Stimulated activated CD8-positive, alpha-beta memory T cell treated with anti-CD3 and anti-CD28 coated beads, Interleukin-7, amount 100 ng/mL, for 48 hours (primary cell): ENCODE results near the gene SGSH.
A peak's percentile ranks its signal among the peaks of the same experiment; 100 is the strongest.
"Not testable (repeated sequence)": the region's sequence is repeated elsewhere in the genome, so short reads cannot be mapped to it uniquely, and the experiment has no call there.

Source experiments
- DNase-seq, 2 donors: peaks; one replicate each; pipeline ENCODE4 v3.0.0-alpha.2; 2020; ENCODE audit warnings: low read depth in 1 of 2; ENCODE audit errors: extremely low read depth in 1 of 2

The SGSH gene

GRCh38 chr17:80220054-80220735 is at the start of gene SGSH, which contains the start of gene SLC26A11:
TSS of gene SGSH (minus strand) at chr17:80220333. CDS start at chr17:80220313, 20 bp downstream.
TSS of gene SLC26A11 (plus strand) at chr17:80220427. CDS start at chr17:80221561, 1,134 bp downstream.
- DNase-seq, result peak; percentile 26 to 56

DNA sequence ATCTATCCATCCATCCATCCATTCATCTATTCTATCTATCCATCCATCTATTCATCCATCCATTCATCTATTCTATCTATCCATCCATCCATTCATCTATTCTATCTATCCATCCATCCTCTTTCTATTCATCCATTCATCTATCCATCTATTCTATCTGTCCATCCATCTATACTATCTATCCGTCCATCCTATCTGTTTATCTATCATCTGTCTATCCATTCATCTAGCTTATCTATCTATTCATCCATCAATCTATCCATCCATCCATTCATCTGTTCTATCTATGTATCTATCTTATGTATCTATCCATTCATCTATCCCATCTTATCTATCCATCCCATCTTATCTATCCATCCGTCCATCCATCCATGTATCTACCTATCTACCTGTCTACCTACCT is 49.3 kb upstream of the SGSH start:
- DNase-seq, result no peak

- DNase-seq, result no peak
Observed at GRCh38 chr17:80268427-80268826, 48.3 kb upstream of the SGSH start.

DNA sequence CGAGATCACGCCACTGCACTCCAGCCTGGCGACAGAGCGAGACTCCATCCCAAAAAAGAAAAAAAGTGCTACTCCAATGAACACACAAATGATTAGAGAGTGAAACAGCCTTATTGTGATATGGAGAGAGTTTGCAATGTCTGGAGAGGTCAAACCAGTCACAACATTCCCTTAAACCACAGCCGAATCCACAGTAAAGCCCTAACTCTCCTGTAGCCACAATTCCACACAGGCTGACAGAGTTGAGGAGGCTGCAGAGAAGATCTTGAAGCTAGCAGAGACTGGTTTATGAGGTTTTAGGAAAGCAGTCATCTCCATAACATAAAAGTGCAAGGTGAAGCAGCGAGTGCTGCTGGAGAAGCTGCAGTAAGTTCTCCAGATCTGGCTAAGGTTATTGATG is 47.3 kb upstream of the SGSH start:
- DNase-seq, result no peak

- DNase-seq, result peak in 1 of 2 donors; percentile 70
Observed at GRCh38 chr17:80265205-80266068, 45.3 kb upstream of the SGSH start.

DNA sequence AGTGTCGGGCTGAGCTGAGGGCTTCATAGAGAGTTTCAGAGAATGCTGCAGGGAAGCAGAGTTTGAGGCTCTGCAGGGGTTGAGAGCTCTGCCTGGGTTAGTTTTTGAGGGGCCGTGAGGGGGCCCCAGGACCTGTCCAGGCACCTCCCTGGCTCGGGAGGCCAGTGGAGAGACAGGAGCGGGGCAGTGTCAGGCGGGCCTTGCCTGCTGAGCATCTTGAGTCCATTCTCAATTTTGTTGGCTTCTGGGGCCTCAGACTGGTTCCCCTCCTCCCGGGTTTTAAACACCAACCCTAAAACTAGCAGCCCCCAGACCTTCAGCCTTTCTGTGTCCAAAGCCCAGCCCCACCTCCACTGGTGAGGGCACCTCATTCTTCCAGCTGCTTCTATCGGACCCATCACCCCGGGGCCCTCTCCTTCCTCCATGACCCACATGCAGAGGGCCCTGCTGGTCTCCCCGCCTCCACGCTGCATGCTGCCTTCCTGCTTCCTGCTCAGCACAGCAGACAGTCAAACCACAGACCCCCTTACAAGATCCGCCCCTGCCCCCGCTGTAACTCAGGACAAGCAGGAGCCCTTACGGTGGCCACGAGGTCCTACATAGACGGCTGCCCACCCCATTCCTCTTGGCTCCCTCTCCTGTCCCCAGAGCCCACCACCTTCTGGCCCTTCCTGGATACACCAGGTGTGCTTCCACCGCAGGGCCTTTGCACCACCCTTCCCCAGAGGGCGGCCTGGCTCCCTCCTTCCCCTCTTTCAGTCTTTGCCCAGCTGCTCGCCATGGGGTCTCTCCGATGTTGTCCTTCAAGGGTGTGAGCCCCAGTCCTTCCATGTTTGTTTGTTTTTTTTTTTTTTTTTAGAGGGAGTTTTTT is 44.3 kb upstream of the SGSH start:
- peak in 1 of 2 donors; percentile 63 for DNase-seq

- peak; percentile 71 to 88 for DNase-seq
Observed at GRCh38 chr17:80263253-80264204, 43.4 kb upstream of the SGSH start.

GRCh38 chr17:80262775-80263244 is 42.7 kb upstream of the SGSH start:
- DNase-seq, result no peak

- no peak for DNase-seq
Observed at GRCh38 chr17:80262291-80262690, 42.2 kb upstream of the SGSH start.

GRCh38 chr17:80261895-80262279 is 41.8 kb upstream of the SGSH start:
- DNase-seq, result no peak

- DNase-seq, result peak in 1 of 2 donors; percentile 44
Observed at GRCh38 chr17:80261159-80261894, 41.2 kb upstream of the SGSH start.

- DNase-seq, result no peak
Observed at GRCh38 chr17:80260791-80261158, 40.6 kb upstream of the SGSH start, which contains the start of gene RNF213. TSS of gene RNF213 (plus strand) at chr17:80260852. CDS start at chr17:80263682, 2,830 bp downstream.

DNA sequence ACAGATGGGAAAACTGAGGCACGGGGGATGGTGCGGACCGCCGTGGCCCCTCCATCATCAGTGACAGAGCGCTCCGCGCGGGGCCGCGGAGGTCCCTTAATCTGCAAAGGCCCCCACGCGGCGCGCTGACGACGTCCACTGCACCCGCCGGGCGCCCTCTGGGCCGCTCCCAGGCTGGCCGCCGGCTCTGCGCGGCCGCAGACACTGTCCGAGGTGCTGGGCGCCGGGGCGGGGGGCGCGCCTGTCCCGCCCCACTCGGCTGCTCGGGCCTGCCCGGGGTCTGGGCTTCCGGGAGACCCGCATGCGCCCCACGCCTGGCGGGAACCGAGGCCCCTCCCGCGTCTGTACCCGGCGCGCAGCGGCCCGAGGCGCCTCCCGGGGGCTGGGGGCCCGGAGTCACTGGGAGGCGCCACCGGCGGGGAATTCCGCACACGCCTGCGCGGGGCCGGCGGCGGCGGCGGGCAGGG is 40.0 kb upstream of the SGSH start:
- peak in 1 of 2 donors; percentile 63 for DNase-seq

DNA sequence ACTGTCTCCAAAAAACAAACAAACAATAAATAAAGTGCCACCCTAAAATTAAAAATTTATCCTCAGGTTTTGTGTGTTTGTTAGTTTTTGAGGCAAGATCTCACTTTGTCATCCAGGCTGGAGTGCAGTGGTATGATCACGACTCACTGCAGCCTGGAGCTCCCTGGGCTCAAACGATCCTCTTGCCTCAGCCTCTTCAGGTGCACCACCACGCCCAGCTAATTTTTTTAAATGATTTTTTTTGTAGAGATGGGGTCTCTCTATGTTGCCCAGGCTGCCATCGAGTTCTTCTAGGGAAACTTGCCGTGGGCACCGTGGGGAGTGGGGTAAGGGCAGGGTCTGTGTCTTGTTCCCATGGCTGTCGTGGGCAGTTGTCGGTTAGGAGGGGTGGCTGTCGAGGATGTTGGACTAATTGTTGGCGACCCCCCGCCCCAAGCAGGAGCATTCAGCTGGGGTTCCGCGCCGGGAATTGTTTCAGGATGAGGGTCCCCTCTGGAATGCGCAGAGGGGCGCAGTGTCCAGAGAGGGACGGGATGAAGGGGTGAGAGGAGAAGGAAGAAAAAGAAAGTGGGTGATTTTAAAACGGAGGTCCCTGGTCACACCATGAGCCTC is 39.4 kb upstream of the SGSH start:
- no peak for DNase-seq

DNA sequence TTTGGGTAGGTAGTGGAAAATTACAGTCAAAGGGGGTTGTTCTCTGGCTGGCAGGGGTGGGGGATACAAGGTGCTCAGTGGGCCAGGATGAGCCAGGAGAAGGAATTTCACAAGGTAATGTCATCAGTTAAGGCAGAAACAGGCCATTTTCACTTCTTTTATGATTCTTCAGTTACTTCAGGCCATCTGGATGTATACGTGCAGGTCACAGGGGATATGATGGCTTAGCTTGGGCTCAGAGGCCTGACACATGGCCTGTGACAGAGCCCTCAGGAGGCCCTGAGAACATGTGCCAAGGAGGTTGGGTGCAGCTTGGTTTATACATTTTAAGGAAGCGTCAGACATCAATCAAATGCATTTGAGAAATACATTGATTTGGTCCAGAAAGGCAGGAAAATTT is 38.2 kb upstream of the SGSH start:
- DNase-seq, result not testable (repeated sequence)

DNA sequence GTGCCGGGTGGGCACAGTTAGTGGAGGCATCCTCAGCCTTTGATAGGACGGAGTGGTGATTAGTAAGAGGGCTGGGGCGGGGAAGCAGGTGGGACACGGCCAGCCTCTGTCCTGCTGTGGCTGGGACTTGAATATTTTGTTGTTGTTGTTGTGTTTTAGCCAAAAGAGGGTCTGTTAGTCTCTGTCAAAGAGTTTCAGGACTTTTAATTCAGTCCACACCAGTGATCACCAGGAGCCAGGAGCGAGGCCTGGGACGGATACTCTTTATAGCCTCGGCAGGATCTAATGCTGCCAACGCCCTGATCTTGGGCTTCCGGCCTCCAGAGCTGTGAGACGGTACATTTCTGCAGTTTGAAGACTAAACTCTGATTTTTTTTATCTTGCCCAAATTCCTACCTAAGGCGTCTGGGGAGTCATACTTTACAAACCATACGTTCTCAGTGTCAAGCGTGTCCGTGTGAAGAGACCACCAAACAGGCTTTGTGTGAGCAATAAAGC is 37.6 kb upstream of the SGSH start:
- DNase-seq, result no peak

DNA sequence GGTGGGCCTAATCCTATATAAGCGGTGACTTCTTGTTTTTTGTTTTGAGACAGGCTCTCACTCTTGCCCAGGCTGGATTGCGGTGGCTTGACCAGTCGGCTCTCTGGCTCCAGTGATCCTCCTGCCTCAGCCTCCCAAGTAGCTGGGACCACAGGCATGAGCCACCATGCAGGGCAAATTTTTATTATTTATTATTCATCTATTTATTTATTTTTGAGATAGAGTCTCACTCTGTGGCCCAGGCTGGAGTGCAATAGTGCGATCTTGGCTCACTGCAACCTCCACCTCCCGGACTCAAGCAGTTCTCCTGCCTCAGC is 35.9 kb upstream of the SGSH start:
- no peak for DNase-seq
